ENCODE measurements around the gene CAPN15. TPM values are rescaled to one million over a fixed set of nuclear protein-coding genes. Genes with fewer than 3 reads are reported as not detected.

The CAPN15 gene
- total and polyA plus RNA-seq, 2 experiments from 2014 or later = 5.4 to 68.0 TPM

DNA sequence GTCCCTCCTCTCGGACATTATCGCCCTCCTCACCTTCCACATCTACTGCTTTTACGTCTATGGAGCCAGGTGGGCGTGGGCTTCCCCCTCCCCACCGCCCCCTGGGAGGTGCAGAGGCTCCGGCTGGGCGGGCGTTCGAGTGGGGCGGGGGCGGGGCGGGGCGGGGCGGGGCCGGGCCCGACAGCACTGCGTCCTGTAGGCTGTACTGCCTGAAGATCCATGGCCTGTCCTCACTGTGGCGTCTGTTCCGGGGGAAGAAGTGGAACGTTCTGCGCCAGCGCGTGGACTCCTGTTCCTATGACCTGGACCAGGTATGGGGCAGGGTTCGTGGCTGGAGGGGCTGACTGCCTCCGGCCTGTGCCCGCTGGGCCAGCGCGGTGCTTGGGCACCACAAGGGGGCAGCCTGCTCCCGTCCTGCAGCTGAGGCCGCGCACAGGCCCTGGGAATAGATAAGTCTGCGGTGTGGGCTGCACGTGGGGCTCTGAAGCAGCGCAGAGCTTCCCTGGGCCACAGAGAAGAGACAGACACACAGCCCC, 51.4 kb downstream of the CAPN15 start:
- H3K9me2 ChIP-seq (ENCODE audit: insufficient read depth) = no peaks in the 10 kb centered on the region
- H2AFZ ChIP-seq = no peak overlapping the region
- TF ChIP-seq EZH2phosphoT487 (IDR thresholded peaks at IDR 0.05; ENCODE audit: insufficient read depth, low read depth) (no peak), EZH2 (IDR thresholded peaks at IDR 0.05; ENCODE audit: insufficient read depth, poor library complexity, severe bottlenecking) (no peak)
- WGBS, 2 experiments (ENCODE audit: low coverage in 1 of 2, low lambda C conversion rate in 2 of 2, missing lambda C conversion rate in 2 of 2) = 52 to 57% methylated on average over 22 to 28 of the region's 34 CpGs
- no peak overlapping the region for H3K27ac ChIP-seq
- H3K27me3 ChIP-seq (replicated peaks; ENCODE audit: insufficient read depth) = no peaks in the 10 kb centered on the region
- H3K79me2 ChIP-seq (ENCODE audit: insufficient read depth) = no peaks in the 10 kb centered on the region
- H3K9ac ChIP-seq = no peak overlapping the region
- no peaks in the 10 kb centered on the region for H3K9me3 ChIP-seq (ENCODE audit: low read depth)
- peak; percentile 78 for DNase-seq
- H3K4me2 ChIP-seq (ENCODE audit: unreplicated experiment) = no peak overlapping the region
- no peak overlapping the region for H3K4me3 ChIP-seq
- in situ Hi-C loops (cut with MboI) = no loop called here
- H3K4me1 ChIP-seq (ENCODE audit: insufficient read depth) = no peaks in the 10 kb centered on the region
- H4K20me1 ChIP-seq (ENCODE audit: insufficient read depth) = no peaks in the 10 kb centered on the region
- no peaks in the 10 kb centered on the region for H3K36me3 ChIP-seq (ENCODE audit: low read depth)
- H3F3A ChIP-seq (ENCODE audit: insufficient read depth) = no peaks in the 10 kb centered on the region

DNA sequence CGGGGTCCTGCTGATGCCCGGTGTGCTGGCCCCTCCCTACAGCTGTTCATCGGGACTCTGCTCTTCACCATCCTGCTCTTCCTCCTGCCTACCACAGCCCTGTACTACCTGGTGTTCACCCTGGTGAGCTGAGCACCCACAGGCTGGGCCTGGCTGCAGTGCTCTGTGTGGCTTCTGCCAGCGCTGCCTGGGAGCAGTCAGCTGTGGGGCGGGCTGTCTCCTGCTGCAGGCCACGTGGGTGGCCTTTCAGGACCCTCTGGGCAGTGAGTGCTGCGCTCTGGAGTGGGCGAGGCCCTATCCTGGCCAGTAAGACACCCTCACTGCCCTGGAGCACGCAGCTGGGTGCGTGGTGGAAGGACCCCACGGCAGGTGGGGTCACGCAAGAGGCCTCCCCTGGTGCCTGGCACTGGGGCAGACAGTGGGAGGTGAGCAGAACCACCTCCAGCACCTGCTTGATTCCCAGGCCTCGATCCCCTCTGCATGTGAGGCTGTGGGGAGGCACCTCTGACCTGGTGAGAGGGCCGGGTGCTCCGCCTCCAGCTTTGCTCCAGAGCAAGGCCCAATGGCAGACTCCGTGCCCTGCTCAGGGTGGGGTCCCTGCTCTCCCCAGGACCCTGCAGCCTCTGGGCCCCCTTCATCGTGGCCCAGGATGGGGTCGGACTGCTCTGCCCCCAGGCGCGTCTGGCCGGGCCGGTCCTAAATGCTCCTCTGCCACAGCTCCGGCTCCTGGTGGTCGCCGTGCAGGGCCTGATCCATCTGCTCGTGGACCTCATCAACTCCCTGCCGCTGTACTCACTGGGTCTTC, 52.8 kb downstream of the CAPN15 start:
- H3K4me2 ChIP-seq (ENCODE audit: unreplicated experiment) = no peak overlapping the region
- DNase-seq = no peak
- H3K4me3 ChIP-seq = no peak overlapping the region
- H3K4me1 ChIP-seq (ENCODE audit: insufficient read depth) = no peaks in the 10 kb centered on the region
- H3K9me3 ChIP-seq (ENCODE audit: low read depth) = no peaks in the 10 kb centered on the region
- no peaks in the 10 kb centered on the region for H3K9me2 ChIP-seq (ENCODE audit: insufficient read depth)
- no peak overlapping the region for H2AFZ ChIP-seq
- no peaks in the 10 kb centered on the region for H4K20me1 ChIP-seq (ENCODE audit: insufficient read depth)
- no peaks in the 10 kb centered on the region for H3K27me3 ChIP-seq (replicated peaks; ENCODE audit: insufficient read depth)
- in situ Hi-C loops (cut with MboI) = no loop called here
- 90 to 91% methylated on average over 25 to 27 of the region's 27 CpGs for WGBS, 2 experiments (ENCODE audit: low coverage in 1 of 2, low lambda C conversion rate in 2 of 2, missing lambda C conversion rate in 2 of 2)
- H3K36me3 ChIP-seq (ENCODE audit: low read depth) = no peaks in the 10 kb centered on the region
- TF ChIP-seq EZH2 (IDR thresholded peaks at IDR 0.05; ENCODE audit: insufficient read depth, poor library complexity, severe bottlenecking) (no peak), EZH2phosphoT487 (IDR thresholded peaks at IDR 0.05; ENCODE audit: insufficient read depth, low read depth) (no peak)
- H3F3A ChIP-seq (ENCODE audit: insufficient read depth) = no peaks in the 10 kb centered on the region
- H3K27ac ChIP-seq = no peak overlapping the region
- H3K9ac ChIP-seq = no peak overlapping the region
- no peaks in the 10 kb centered on the region for H3K79me2 ChIP-seq (ENCODE audit: insufficient read depth)

DNA sequence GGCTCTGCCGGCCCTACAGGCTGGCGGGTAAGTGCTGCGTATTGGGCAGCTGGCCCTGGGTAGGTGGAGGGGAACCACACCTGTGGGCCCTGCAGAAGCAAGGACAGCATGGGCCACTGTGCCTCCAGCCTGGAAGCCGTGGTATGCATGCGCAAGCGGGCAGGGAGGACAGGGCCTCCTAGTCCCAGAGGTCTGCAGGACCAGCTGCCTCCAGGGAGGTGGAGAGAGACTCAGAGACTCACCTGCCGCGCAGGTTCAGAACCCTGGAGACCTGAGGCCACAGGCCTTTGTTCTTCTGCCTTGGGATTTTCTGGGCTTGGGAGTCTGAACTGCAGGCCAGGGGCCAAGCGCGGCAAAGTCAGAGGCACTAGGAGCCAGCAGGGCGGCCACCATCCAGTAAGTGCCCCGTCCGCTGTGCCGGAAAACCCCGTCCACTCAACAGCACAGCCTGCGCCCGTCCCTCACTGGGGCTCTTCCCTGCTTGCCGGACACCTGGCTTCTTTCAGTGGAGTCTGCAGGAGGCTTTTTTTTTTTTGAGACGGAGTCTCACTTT, 53.5 kb downstream of the CAPN15 start:
- Histone ChIP-seq H3F3A (ENCODE audit: insufficient read depth) (no peaks in the 10 kb centered on the region), H3K9me2 (ENCODE audit: insufficient read depth) (no peaks in the 10 kb centered on the region), H3K27ac (no peak overlapping the region), H3K4me3 (no peak overlapping the region), H3K36me3 (ENCODE audit: low read depth) (no peaks in the 10 kb centered on the region), H3K79me2 (ENCODE audit: insufficient read depth) (no peaks in the 10 kb centered on the region), H3K4me1 (ENCODE audit: insufficient read depth) (no peaks in the 10 kb centered on the region), H3K9ac (no peak overlapping the region), H3K27me3 (replicated peaks; ENCODE audit: insufficient read depth) (no peaks in the 10 kb centered on the region), H4K20me1 (ENCODE audit: insufficient read depth) (no peaks in the 10 kb centered on the region), H3K9me3 (ENCODE audit: low read depth) (no peaks in the 10 kb centered on the region), H3K4me2 (ENCODE audit: unreplicated experiment) (no peak overlapping the region), H2AFZ (no peak overlapping the region)
- WGBS, 2 experiments (ENCODE audit: low coverage in 1 of 2, low lambda C conversion rate in 2 of 2, missing lambda C conversion rate in 2 of 2) = 97 to 98% methylated on average over 19 of the region's 19 CpGs
- DNase-seq = no peak
- in situ Hi-C loops (cut with MboI) = no loop called here
- TF ChIP-seq EZH2 (IDR thresholded peaks at IDR 0.05; ENCODE audit: insufficient read depth, poor library complexity, severe bottlenecking) = no peak
- no peak for TF ChIP-seq EZH2phosphoT487 (IDR thresholded peaks at IDR 0.05; ENCODE audit: insufficient read depth, low read depth)

GRCh38 chr16:582218-582613, 54.7 kb downstream of the CAPN15 start:
- in situ Hi-C loops (cut with MboI) = no loop called here
- H3K9me2 ChIP-seq (ENCODE audit: insufficient read depth) = no peaks in the 10 kb centered on the region
- no peaks in the 10 kb centered on the region for H4K20me1 ChIP-seq (ENCODE audit: insufficient read depth)
- no peak overlapping the region for H3K4me2 ChIP-seq (ENCODE audit: unreplicated experiment)
- H3K27me3 ChIP-seq (replicated peaks; ENCODE audit: insufficient read depth) = no peaks in the 10 kb centered on the region
- DNase-seq = no peak
- H3K9me3 ChIP-seq (ENCODE audit: low read depth) = no peaks in the 10 kb centered on the region
- H3K36me3 ChIP-seq (ENCODE audit: low read depth) = no peaks in the 10 kb centered on the region
- no peaks in the 10 kb centered on the region for H3F3A ChIP-seq (ENCODE audit: insufficient read depth)
- no peak for TF ChIP-seq EZH2phosphoT487 (IDR thresholded peaks at IDR 0.05; ENCODE audit: insufficient read depth, low read depth)
- no peak for TF ChIP-seq EZH2 (IDR thresholded peaks at IDR 0.05; ENCODE audit: insufficient read depth, poor library complexity, severe bottlenecking)
- 0 out of 2 replicates have a peak, but pooled peaks cover under 1% of the 10 kb centered on the region for H3K79me2 ChIP-seq (ENCODE audit: insufficient read depth)
- no peak overlapping the region for H2AFZ ChIP-seq
- WGBS, 2 experiments (ENCODE audit: low coverage in 1 of 2, low lambda C conversion rate in 2 of 2, missing lambda C conversion rate in 2 of 2) = 86 to 90% methylated on average over 12 to 17 of the region's 18 CpGs
- no peak overlapping the region for H3K27ac ChIP-seq
- H3K9ac ChIP-seq = no peak overlapping the region
- H3K4me1 ChIP-seq (ENCODE audit: insufficient read depth) = 0 out of 2 replicates have a peak, but pooled peaks cover 5% of the 10 kb centered on the region
- H3K4me3 ChIP-seq = no peak overlapping the region
